ENCODE results near the gene GNAQ. TPM values are rescaled to one million over a fixed set of nuclear protein-coding genes. Genes with fewer than 3 reads are reported as not detected.

Gene GNAQ
- total and polyA plus RNA-seq, 4 donors = 24.6 to 86.2 (median 51.4) TPM

DNA sequence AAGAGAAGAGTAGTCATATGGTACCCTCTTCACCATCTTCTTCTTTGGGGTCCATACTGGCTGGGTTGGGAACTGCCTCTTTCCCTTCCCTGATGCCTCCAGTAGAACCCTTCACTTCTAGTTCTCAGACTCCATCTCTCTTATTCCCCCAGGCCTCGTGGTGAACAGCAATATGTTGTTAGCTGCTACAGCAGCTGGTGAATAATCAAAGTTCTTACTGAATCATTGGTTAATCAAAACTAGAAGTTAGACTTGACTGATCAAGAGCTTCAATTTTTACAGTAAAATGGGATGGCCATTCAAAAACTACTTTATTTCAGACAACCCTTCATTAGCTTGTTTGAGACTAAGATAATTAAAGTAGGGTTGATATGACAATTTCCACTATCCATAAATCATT is 192.6 kb downstream of the GNAQ start:
- WGBS, 2 donors = 79 to 84% methylated on average over 1 of the region's 1 CpG
- no peak overlapping the region for H3K27ac ChIP-seq (ENCODE audit: low read depth in 1 of 2, low read length in 1 of 2)

DNA sequence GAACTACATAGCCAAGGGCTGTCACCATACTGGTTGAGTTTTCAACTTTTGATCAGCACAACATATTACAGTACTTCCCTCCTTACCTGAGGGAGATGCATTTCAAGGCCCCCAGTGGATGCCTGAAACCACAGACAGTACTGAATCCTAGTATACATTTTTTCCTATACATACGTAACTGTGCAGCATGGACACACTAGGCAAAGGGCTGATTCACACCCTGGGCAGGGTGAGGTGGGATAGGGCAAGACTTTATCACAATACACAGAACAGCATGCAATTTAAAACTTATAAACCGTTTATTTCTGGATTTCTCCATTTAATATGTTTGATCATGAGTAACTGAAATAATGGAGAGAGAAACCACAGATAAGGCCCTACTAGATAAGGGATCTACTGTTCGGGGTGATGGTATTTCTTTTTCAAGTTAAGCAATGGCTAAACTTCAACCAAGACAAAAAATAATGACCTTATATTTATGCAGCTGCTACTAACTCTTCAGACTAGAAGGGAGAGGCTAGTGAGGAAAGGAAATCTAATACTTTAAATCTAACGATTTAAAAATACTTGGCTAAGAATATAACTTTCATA is 196.6 kb downstream of the GNAQ start:
- 66 to 74% methylated on average over 4 of the region's 4 CpGs for WGBS, 2 donors
- Histone ChIP-seq H3K9me3 (ENCODE audit: control insufficient read depth in 4 of 4, insufficient read depth in 3 of 4, low read length in 3 of 4) (no peaks in the 10 kb centered on the region), H3K4me1 (ENCODE audit: control insufficient read depth in 5 of 5, insufficient read depth in 5 of 5, low read length in 5 of 5) (peaks cover 3 to 16% (median 5%) of the 10 kb centered on the region in 5 donors), H3K27me3 (ENCODE audit: control insufficient read depth in 3 of 3, insufficient read depth in 3 of 3, low read length in 2 of 3) (no peaks in the 10 kb centered on the region), H3K4me3 (no peak overlapping the region), H3K36me3 (ENCODE audit: control insufficient read depth in 4 of 4, insufficient read depth in 4 of 4, low read length in 4 of 4) (no peaks in the 10 kb centered on the region), H3K9ac (ENCODE audit: insufficient read depth in 1 of 2, low read length in 2 of 2) (no peak overlapping the region), H3K27ac (ENCODE audit: low read depth in 1 of 2, low read length in 1 of 2) (no peak overlapping the region)
- ATAC-seq (ENCODE audit: insufficient read depth, low FRiP score) (no peak), DNase-seq (no peak)
- TF ChIP-seq, protein P1, sequence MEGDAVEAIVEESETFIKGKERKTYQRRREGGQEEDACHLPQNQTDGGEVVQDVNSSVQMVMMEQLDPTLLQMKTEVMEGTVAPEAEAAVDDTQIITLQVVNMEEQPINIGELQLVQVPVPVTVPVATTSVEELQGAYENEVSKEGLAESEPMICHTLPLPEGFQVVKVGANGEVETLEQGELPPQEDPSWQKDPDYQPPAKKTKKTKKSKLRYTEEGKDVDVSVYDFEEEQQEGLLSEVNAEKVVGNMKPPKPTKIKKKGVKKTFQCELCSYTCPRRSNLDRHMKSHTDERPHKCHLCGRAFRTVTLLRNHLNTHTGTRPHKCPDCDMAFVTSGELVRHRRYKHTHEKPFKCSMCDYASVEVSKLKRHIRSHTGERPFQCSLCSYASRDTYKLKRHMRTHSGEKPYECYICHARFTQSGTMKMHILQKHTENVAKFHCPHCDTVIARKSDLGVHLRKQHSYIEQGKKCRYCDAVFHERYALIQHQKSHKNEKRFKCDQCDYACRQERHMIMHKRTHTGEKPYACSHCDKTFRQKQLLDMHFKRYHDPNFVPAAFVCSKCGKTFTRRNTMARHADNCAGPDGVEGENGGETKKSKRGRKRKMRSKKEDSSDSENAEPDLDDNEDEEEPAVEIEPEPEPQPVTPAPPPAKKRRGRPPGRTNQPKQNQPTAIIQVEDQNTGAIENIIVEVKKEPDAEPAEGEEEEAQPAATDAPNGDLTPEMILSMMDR (IDR thresholded peaks at IDR 0.05; ENCODE audit: control extremely low read depth, extremely low read depth) = no peak

More for the DNA sequence above, 192.6 kb downstream of the GNAQ start:
- no peak overlapping the region for H3K9ac ChIP-seq (ENCODE audit: insufficient read depth in 1 of 2, low read length in 2 of 2)
- no peaks in the 10 kb centered on the region for H3K9me3 ChIP-seq (ENCODE audit: control insufficient read depth in 4 of 4, insufficient read depth in 3 of 4, low read length in 3 of 4)
- peaks cover 0 to 23% (median 7%) of the 10 kb centered on the region in 5 donors for H3K4me1 ChIP-seq (ENCODE audit: control insufficient read depth in 5 of 5, insufficient read depth in 5 of 5, low read length in 5 of 5)
- TF ChIP-seq, protein P1 (IDR thresholded peaks at IDR 0.05; ENCODE audit: control extremely low read depth, extremely low read depth) = no peak
- no peaks in the 10 kb centered on the region for H3K27me3 ChIP-seq (ENCODE audit: control insufficient read depth in 3 of 3, insufficient read depth in 3 of 3, low read length in 2 of 3)
- ATAC-seq (ENCODE audit: insufficient read depth, low FRiP score) (no peak), DNase-seq (no peak)
- no peak overlapping the region for H3K4me3 ChIP-seq
- peaks cover 0 to 2% (median 0%) of the 10 kb centered on the region in 4 donors for H3K36me3 ChIP-seq (ENCODE audit: control insufficient read depth in 4 of 4, insufficient read depth in 4 of 4, low read length in 4 of 4)

DNA sequence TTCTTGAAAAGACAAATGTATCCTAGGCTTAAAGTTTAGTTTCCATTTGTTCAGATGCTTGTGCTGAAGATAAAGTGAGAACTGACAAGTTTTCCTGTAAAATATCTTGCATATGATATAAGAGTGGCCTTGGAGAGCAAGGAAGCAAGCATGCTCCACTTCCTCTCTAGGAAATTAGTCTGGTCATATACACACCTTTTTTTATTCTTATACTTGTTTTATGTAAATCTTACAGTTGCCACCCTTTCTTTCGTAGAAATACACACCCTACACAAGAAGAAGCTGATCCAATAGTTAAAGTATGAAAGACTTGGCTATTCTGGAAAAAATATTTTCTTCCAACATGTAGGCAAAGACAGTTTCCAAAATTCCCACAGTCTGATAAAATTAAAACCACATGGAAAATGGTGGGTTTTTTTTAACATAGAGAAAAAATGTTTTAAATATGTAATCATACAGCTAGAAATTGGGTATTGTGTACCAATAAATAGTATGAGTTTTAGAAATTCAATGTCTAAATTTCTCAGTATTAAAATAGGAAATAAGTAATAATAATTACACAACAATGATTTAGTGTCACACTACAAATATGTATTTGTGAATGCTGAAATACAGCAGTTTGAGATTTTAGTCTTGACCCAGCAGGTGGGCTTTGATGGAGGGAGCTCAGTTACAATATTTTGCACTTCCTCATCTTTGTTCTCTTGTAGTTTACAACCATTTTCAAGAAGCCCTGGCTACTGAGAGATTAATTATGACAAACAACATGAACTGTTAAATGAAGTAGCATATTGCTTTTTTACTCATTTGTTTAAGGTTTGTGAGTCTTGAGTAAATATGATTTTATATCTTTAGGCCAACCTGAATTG is 197.8 kb downstream of the GNAQ start:
- Histone ChIP-seq H3K9ac (ENCODE audit: insufficient read depth in 1 of 2, low read length in 2 of 2) (no peak overlapping the region), H3K27me3 (ENCODE audit: control insufficient read depth in 3 of 3, insufficient read depth in 3 of 3, low read length in 2 of 3) (no peaks in the 10 kb centered on the region), H3K4me3 (no peak overlapping the region), H3K9me3 (ENCODE audit: control insufficient read depth in 4 of 4, insufficient read depth in 3 of 4, low read length in 3 of 4) (no peaks in the 10 kb centered on the region), H3K27ac (ENCODE audit: low read depth in 1 of 2, low read length in 1 of 2) (no peak overlapping the region), H3K36me3 (ENCODE audit: control insufficient read depth in 4 of 4, insufficient read depth in 4 of 4, low read length in 4 of 4) (no peaks in the 10 kb centered on the region), H3K4me1 (ENCODE audit: control insufficient read depth in 5 of 5, insufficient read depth in 5 of 5, low read length in 5 of 5) (peaks cover 3 to 9% (median 4%) of the 10 kb centered on the region in 5 donors)
- no peak for DNase-seq
- TF ChIP-seq, protein P1 (IDR thresholded peaks at IDR 0.05; ENCODE audit: control extremely low read depth, extremely low read depth) = no peak
- ATAC-seq (ENCODE audit: insufficient read depth, low FRiP score) = no peak
- 64 to 75% methylated on average over 1 of the region's 1 CpG for WGBS, 2 donors
